Small intestine (tissue), 7 donors: ENCODE data around the gene BTG1. TPM values are rescaled to one million over a fixed set of nuclear protein-coding genes. Genes with fewer than 3 reads are reported as not detected.
A peak's percentile ranks its signal among the peaks of the same experiment; 100 is the strongest.

ENCODE experiments used
- DNase-seq, 2 donors: peaks; one replicate each; pipeline versions ENCODE4 v3.0.0 to v3.0.0-alpha.2; 2013
- FAIRE-seq: peaks from 2 replicates; lab custom pipeline; 2012; peaks lifted over from hg19 to GRCh38; lab: Jason Lieb, UNC
- H3K27ac ChIP-seq, 3 donors: one replicate each; pipeline ENCODE4 v1.5.1; 2013; ENCODE audit warnings: low read length in 2 of 3, mild to moderate bottlenecking in 2 of 3, control low read depth in 1 of 3, inconsistent platforms in 1 of 3, low read depth in 1 of 3, moderate library complexity in 1 of 3
- H3K27me3 ChIP-seq, 3 donors: one replicate each; pipeline ENCODE4 v1.6.1; 2013; ENCODE audit warnings: low read length in 3 of 3, inconsistent platforms in 1 of 3; ENCODE audit not compliant: control insufficient read depth in 3 of 3, insufficient read depth in 3 of 3
- H3K36me3 ChIP-seq, 3 donors: one replicate each; pipeline ENCODE4 v1.6.1; 2013; ENCODE audit warnings: low read length in 3 of 3, inconsistent platforms in 1 of 3, low read depth in 1 of 3, mild to moderate bottlenecking in 1 of 3, moderate library complexity in 1 of 3; ENCODE audit not compliant: control insufficient read depth in 3 of 3, insufficient read depth in 2 of 3
- H3K4me1 ChIP-seq, 3 donors: one replicate each; pipeline ENCODE4 v1.6.1; 2013; ENCODE audit warnings: low read length in 2 of 3, inconsistent platforms in 1 of 3, low read depth in 1 of 3, mild to moderate bottlenecking in 1 of 3, moderate library complexity in 1 of 3; ENCODE audit not compliant: control insufficient read depth in 3 of 3, insufficient read depth in 2 of 3
- H3K4me3 ChIP-seq, 3 donors: one replicate each; pipeline ENCODE4 v1.5.1; 2013; ENCODE audit warnings: low read length in 3 of 3, control low read depth in 1 of 3, inconsistent platforms in 1 of 3, low read depth in 1 of 3, mild to moderate bottlenecking in 1 of 3, moderate library complexity in 1 of 3
- H3K9me3 ChIP-seq, 2 donors: one replicate each; pipeline ENCODE4 v1.6.1; 2013; ENCODE audit warnings: low read depth in 1 of 2, low read length in 1 of 2; ENCODE audit not compliant: control insufficient read depth in 2 of 2, insufficient read depth in 1 of 2
- WGBS, 3 donors: extraction: QIAGEN DNeasy Blood & Tissue Kit; methylation state at CpG; one replicate each; pipeline ENCODE4 v1.1.7; 2013; 5-methylcytosine and 5-hydroxymethylcytosine counted together
- polyA plus RNA-seq, 4 donors: library from polyadenylated mRNA; stranded (reverse) in 3 of 4; unstranded in 1 of 4; fragments of 200-250 nt in 3 of 4; fragments of 120-200 nt in 1 of 4; gene quantifications; one replicate each; pipeline versions ENCODE4 v1.2.1 to v1.2.3, GENCODE V29; 2013
- donor health status: healthy with polysubstance abuse.
- donor health status: control.
- donor health status: control.
- donor health status: Bipolar disorder and iron deficiency.
- donor health status: healthy.

The BTG1 gene
- polyA plus RNA-seq, 4 donors = 38.8 to 61.1 (median 50.9) TPM

GRCh38 chr12:92109613-92110012 lies 36.0 kb downstream of the BTG1 start:
- Histone ChIP-seq H3K4me1 (peaks cover 0 to 8% (median 0%) of the 10 kb centered on the region in 3 donors), H3K4me3 (no peak overlapping the region), H3K27me3 (no peaks in the 10 kb centered on the region), H3K27ac (no peak overlapping the region), H3K36me3 (no peaks in the 10 kb centered on the region), H3K9me3 (no peaks in the 10 kb centered on the region)
- WGBS, 3 donors = 93 to 95% (median 94%) methylated on average over 4 of the region's 4 CpGs
- FAIRE-seq (no peak), DNase-seq (no peak)

- no peaks in the 10 kb centered on the region for H3K36me3 ChIP-seq
- no peaks in the 10 kb centered on the region for H3K9me3 ChIP-seq
- WGBS, 3 donors = 71 to 95% (median 88%) methylated on average over 3 of the region's 3 CpGs
- H3K27ac ChIP-seq = no peak overlapping the region
- H3K4me1 ChIP-seq = peaks cover 0 to 8% (median 0%) of the 10 kb centered on the region in 3 donors
- no peak overlapping the region for H3K4me3 ChIP-seq
- no peak for DNase-seq
- no peak for FAIRE-seq
- H3K27me3 ChIP-seq = no peaks in the 10 kb centered on the region
Measured at GRCh38 chr12:92108651-92109050, 37.0 kb downstream of the BTG1 start.

- 61 to 65% (median 64%) methylated on average over 7 of the region's 7 CpGs for WGBS, 3 donors
- no peaks in the 10 kb centered on the region for H3K9me3 ChIP-seq
Measured at GRCh38 chr12:92107621-92108131, 38.0 kb downstream of the BTG1 start.

GRCh38 chr12:92107094-92107493 lies 38.6 kb downstream of the BTG1 start:
- no peak for DNase-seq
- H3K27me3 ChIP-seq = no peaks in the 10 kb centered on the region

More at GRCh38 chr12:92107621-92108131, 38.0 kb downstream of the BTG1 start:
- no peaks in the 10 kb centered on the region for H3K27me3 ChIP-seq
- DNase-seq (no peak), FAIRE-seq (no peak)
- H3K27ac ChIP-seq = no peak overlapping the region
- no peak overlapping the region for H3K4me3 ChIP-seq
- no peaks in the 10 kb centered on the region for H3K36me3 ChIP-seq
- peaks cover 0 to 8% (median 0%) of the 10 kb centered on the region in 3 donors for H3K4me1 ChIP-seq

GRCh38 chr12:92105676-92106075 lies 40.0 kb downstream of the BTG1 start:
- Histone ChIP-seq H3K27me3 (no peaks in the 10 kb centered on the region), H3K9me3 (no peaks in the 10 kb centered on the region), H3K27ac (no peak overlapping the region), H3K4me3 (no peak overlapping the region), H3K36me3 (no peaks in the 10 kb centered on the region), H3K4me1 (peaks cover 0 to 8% (median 0%) of the 10 kb centered on the region in 3 donors)
- DNase-seq (no peak), FAIRE-seq (no peak)
- WGBS, 3 donors = 69 to 83% (median 79%) methylated on average over 5 of the region's 5 CpGs

More at GRCh38 chr12:92107094-92107493, 38.6 kb downstream of the BTG1 start:
- Histone ChIP-seq H3K36me3 (no peaks in the 10 kb centered on the region), H3K27ac (no peak overlapping the region), H3K4me1 (peaks cover 0 to 8% (median 0%) of the 10 kb centered on the region in 3 donors), H3K9me3 (no peaks in the 10 kb centered on the region), H3K4me3 (no peak overlapping the region)
- no peak for FAIRE-seq
- WGBS, 3 donors = 80 to 89% (median 88%) methylated on average over 4 of the region's 4 CpGs

GRCh38 chr12:92105110-92105509 lies 40.5 kb downstream of the BTG1 start:
- Histone ChIP-seq H3K36me3 (no peaks in the 10 kb centered on the region), H3K4me3 (no peak overlapping the region), H3K27me3 (no peaks in the 10 kb centered on the region), H3K27ac (no peak overlapping the region), H3K9me3 (peaks cover 0 to 4% of the 10 kb centered on the region in 2 donors), H3K4me1 (peaks cover 0 to 8% (median 0%) of the 10 kb centered on the region in 3 donors)
- FAIRE-seq (no peak), DNase-seq (no peak)
- WGBS, 3 donors = 82 to 93% (median 92%) methylated on average over 2 of the region's 2 CpGs

GRCh38 chr12:92102606-92103005 lies 43.0 kb downstream of the BTG1 start:
- peaks cover 0 to 11% (median 3%) of the 10 kb centered on the region in 3 donors for H3K4me1 ChIP-seq
- no peaks in the 10 kb centered on the region for H3K27me3 ChIP-seq
- H3K9me3 ChIP-seq = peaks cover 0 to 6% of the 10 kb centered on the region in 2 donors
- DNase-seq = no peak
- FAIRE-seq = no peak
- WGBS, 3 donors = 93 to 100% (median 95%) methylated on average over 2 of the region's 2 CpGs
- H3K36me3 ChIP-seq = no peaks in the 10 kb centered on the region
- H3K27ac ChIP-seq = no peak overlapping the region
- no peak overlapping the region for H3K4me3 ChIP-seq

- 25 to 53% (median 35%) methylated on average over 1 of the region's 1 CpG for WGBS, 3 donors
- Histone ChIP-seq H3K27me3 (no peaks in the 10 kb centered on the region), H3K9me3 (peaks cover 0 to 6% of the 10 kb centered on the region in 2 donors), H3K4me1 (peaks cover 0 to 3% (median 3%) of the 10 kb centered on the region in 3 donors), H3K36me3 (no peaks in the 10 kb centered on the region), H3K27ac (no peak overlapping the region), H3K4me3 (no peak overlapping the region)
- FAIRE-seq (no peak), DNase-seq (peak in 1 of 2 donors; percentile 64)
Measured at GRCh38 chr12:92098594-92099380, 46.9 kb downstream of the BTG1 start.
